Measurements from ENCODE around the gene MEF2B.
"Not testable (repeated sequence)": the region's sequence is repeated elsewhere in the genome, so short reads cannot be mapped to it uniquely, and the experiment has no call there.

MEF2B gene

GRCh38 chr19:19121371-19121770, 48.7 kb downstream of the MEF2B start:
- DNase-seq, result no peak

- DNase-seq, result no peak
Observed at GRCh38 chr19:19120308-19121231, 49.5 kb downstream of the MEF2B start.

- DNase-seq, result no peak
Observed at GRCh38 chr19:19119325-19120237, 50.5 kb downstream of the MEF2B start.

- DNase-seq, result no peak
Observed at GRCh38 chr19:19115954-19116353, 54.1 kb downstream of the MEF2B start.

GRCh38 chr19:19113040-19113626, 56.9 kb downstream of the MEF2B start:
- no peak for DNase-seq

- no peak for DNase-seq
Observed at GRCh38 chr19:19111967-19112580, 58.0 kb downstream of the MEF2B start.

- no peak for DNase-seq
Observed at GRCh38 chr19:19111136-19111835, 58.8 kb downstream of the MEF2B start.

- no peak for DNase-seq
Observed at GRCh38 chr19:19110410-19111135, 59.5 kb downstream of the MEF2B start.

- no peak for DNase-seq
Observed at GRCh38 chr19:19109601-19110000, 60.5 kb downstream of the MEF2B start.

- DNase-seq, result no peak
Observed at GRCh38 chr19:19107654-19108053, 62.4 kb downstream of the MEF2B start.

- not testable (repeated sequence) for DNase-seq
Observed at GRCh38 chr19:19106938-19107337, 63.1 kb downstream of the MEF2B start.

- DNase-seq, result no peak
Observed at GRCh38 chr19:19106056-19106551, 64.0 kb downstream of the MEF2B start.

GRCh38 chr19:19105365-19106055, 64.6 kb downstream of the MEF2B start:
- DNase-seq, result no peak

GRCh38 chr19:19103167-19103566, 66.9 kb downstream of the MEF2B start:
- no peak for DNase-seq

- not testable (repeated sequence) for DNase-seq
Observed at GRCh38 chr19:19102566-19102965, 67.5 kb downstream of the MEF2B start.

GRCh38 chr19:19101540-19101939, 68.5 kb downstream of the MEF2B start:
- no peak for DNase-seq

- no peak for DNase-seq
Observed at GRCh38 chr19:19098703-19099632, 71.1 kb downstream of the MEF2B start.

GRCh38 chr19:19098084-19098702, 71.9 kb downstream of the MEF2B start:
- no peak for DNase-seq

All from amniotic stem cell (primary cell).